Osteoblast (primary cell): Measurements from ENCODE around the gene GCN1. TPM values are rescaled to one million over a fixed set of nuclear protein-coding genes. Genes with fewer than 3 reads are reported as not detected.

ENCODE experiments used
- DNase-seq: peaks from one replicate; pipeline ENCODE4 v3.0.0; 2011; ENCODE audit warnings: low spot score, mixed read lengths; ENCODE audit not compliant: insufficient read length; ENCODE audit errors: missing footprints
- H2AFZ ChIP-seq: 2 replicates; pipeline ENCODE4 v1.6.0; 2011; ENCODE audit warnings: mild to moderate bottlenecking, low read length
- H3K27ac ChIP-seq: 2 replicates; pipeline ENCODE4 v1.5.1; 2011; ENCODE audit warnings: mild to moderate bottlenecking, low read depth, low read length, moderate library complexity
- H3K27me3 ChIP-seq: 2 replicates; pipeline ENCODE4 v1.6.0; 2012; ENCODE audit warnings: mild to moderate bottlenecking, control low read depth, inconsistent platforms, low read length, moderate library complexity; ENCODE audit not compliant: insufficient read depth
- H3K36me3 ChIP-seq: 2 replicates; pipeline ENCODE4 v1.5.1; 2011; ENCODE audit warnings: mild to moderate bottlenecking, low read length, control low read depth, moderate library complexity; ENCODE audit not compliant: insufficient read depth
- H3K4me1 ChIP-seq: 2 replicates; pipeline ENCODE4 v1.5.1; 2011; ENCODE audit warnings: mild to moderate bottlenecking, low read length, control low read depth, moderate library complexity; ENCODE audit not compliant: insufficient read depth
- H3K4me2 ChIP-seq: 2 replicates; pipeline ENCODE4 v1.6.0; 2011; ENCODE audit warnings: mild to moderate bottlenecking, low read length; ENCODE audit not compliant: insufficient read depth
- H3K4me3 ChIP-seq: fragments of 200-600 bp; sonication (generic); 3 replicates; pipeline ENCODE4 v1.5.1; 2012; ENCODE audit warnings: mild to moderate bottlenecking, low read length, inconsistent platforms; ENCODE audit not compliant: insufficient read depth
- H3K79me2 ChIP-seq: 2 replicates; pipeline ENCODE4 v1.6.0; 2012; ENCODE audit warnings: mild to moderate bottlenecking, low read length, control low read depth, inconsistent platforms; ENCODE audit not compliant: insufficient read depth
- H3K9me3 ChIP-seq: 2 replicates; pipeline ENCODE4 v1.5.1; 2011; ENCODE audit warnings: low read depth, low read length, control low read depth
- H4K20me1 ChIP-seq: 2 replicates; pipeline ENCODE4 v1.6.0; 2012; ENCODE audit warnings: mild to moderate bottlenecking, low read length, control low read depth; ENCODE audit not compliant: insufficient read depth
- total RNA-seq: library from RNA; depleted of rRNA; stranded (reverse); fragments of >200 nt; gene quantifications from 2 replicates; pipeline ENCODE4 v1.2.3, GENCODE V29; 2012
- TF ChIP-seq, protein P1 (sequence below): IDR thresholded peaks from 2 replicates; pipeline ENCODE4 v1.5.1; 2011; ENCODE audit warnings: mild to moderate bottlenecking, low read depth, low read length, moderate library complexity; ENCODE audit errors: extremely low read depth

The GCN1 gene
- total RNA-seq, 1 donor = 103 TPM

DNA sequence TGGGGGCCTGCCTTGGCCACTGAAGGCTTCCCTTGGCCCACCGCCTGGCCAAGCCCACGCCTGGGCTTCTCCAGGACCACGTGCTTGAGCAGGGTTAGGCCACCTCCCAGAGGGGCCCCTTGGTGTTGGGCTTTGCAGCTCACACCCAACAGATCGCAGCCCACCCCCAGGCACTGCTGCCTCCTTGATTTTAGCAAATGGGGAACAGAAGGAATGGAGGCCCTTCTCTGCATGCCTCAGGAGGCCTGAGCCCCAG lies 101.3 kb downstream of the GCN1 start:
- no peak overlapping the region for H3K4me2 ChIP-seq
- DNase-seq = peak; percentile 31
- H3K9me3 ChIP-seq = no peaks in the 10 kb centered on the region
- peaks cover 17% of the 10 kb centered on the region for H4K20me1 ChIP-seq
- no peaks in the 10 kb centered on the region for H3K4me1 ChIP-seq
- H2AFZ ChIP-seq = no peak overlapping the region
- no peak overlapping the region for H3K27ac ChIP-seq
- H3K79me2 ChIP-seq = peaks cover 5% of the 10 kb centered on the region
- H3K4me3 ChIP-seq = no peak overlapping the region
- H3K36me3 ChIP-seq = peaks cover 30% of the 10 kb centered on the region
- TF ChIP-seq, protein P1, sequence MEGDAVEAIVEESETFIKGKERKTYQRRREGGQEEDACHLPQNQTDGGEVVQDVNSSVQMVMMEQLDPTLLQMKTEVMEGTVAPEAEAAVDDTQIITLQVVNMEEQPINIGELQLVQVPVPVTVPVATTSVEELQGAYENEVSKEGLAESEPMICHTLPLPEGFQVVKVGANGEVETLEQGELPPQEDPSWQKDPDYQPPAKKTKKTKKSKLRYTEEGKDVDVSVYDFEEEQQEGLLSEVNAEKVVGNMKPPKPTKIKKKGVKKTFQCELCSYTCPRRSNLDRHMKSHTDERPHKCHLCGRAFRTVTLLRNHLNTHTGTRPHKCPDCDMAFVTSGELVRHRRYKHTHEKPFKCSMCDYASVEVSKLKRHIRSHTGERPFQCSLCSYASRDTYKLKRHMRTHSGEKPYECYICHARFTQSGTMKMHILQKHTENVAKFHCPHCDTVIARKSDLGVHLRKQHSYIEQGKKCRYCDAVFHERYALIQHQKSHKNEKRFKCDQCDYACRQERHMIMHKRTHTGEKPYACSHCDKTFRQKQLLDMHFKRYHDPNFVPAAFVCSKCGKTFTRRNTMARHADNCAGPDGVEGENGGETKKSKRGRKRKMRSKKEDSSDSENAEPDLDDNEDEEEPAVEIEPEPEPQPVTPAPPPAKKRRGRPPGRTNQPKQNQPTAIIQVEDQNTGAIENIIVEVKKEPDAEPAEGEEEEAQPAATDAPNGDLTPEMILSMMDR = no peak
- no peaks in the 10 kb centered on the region for H3K27me3 ChIP-seq

DNA sequence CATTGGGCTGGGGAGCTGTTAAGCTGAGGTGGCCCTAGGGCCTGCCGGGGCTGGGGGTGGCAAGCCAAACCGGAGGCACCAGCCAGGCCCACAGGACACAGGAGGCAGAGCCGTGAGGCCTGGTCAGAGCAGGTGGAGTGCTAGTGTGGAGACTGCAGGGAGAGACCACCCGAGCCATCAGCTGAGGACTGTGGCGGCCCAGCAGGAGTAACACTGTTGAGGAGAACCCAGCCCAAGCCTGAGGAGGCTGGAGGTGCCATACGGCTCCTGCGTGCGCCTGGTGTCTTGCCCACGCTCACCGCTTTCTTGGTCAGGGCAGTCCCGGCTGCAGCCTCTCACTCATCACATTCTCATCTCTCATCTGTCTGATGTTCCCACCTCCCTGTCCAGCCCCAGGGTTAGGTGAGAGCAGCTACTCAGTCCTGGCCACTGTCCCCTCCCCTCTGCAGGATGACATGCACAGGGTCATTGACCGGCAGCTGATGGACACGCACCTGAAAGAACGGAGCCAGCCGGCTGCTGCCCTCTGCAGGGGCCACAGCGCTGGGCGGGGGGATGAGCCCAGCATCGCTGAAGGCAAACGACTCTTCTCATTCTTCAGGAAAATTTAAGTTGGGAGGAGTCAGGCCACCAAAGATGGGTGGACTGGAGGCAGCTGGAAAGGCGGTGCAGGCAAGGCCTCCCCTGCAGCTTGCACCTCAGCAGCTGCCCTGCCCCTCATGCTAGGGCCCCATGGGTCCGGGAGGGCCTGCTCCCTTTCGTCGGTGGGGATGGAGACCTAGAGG lies 101.8 kb downstream of the GCN1 start:
- Histone ChIP-seq H3K27me3 (no peaks in the 10 kb centered on the region), H3K9me3 (no peaks in the 10 kb centered on the region), H3K4me2 (no peak overlapping the region), H2AFZ (no peak overlapping the region), H3K4me3 (no peak overlapping the region), H3K36me3 (peaks cover 27% of the 10 kb centered on the region), H4K20me1 (peaks cover 17% of the 10 kb centered on the region), H3K4me1 (peaks cover under 1% of the 10 kb centered on the region), H3K79me2 (peaks cover 3% of the 10 kb centered on the region), H3K27ac (no peak overlapping the region)
- DNase-seq = peak; percentile 89
- TF ChIP-seq, protein P1 = no peak

DNA sequence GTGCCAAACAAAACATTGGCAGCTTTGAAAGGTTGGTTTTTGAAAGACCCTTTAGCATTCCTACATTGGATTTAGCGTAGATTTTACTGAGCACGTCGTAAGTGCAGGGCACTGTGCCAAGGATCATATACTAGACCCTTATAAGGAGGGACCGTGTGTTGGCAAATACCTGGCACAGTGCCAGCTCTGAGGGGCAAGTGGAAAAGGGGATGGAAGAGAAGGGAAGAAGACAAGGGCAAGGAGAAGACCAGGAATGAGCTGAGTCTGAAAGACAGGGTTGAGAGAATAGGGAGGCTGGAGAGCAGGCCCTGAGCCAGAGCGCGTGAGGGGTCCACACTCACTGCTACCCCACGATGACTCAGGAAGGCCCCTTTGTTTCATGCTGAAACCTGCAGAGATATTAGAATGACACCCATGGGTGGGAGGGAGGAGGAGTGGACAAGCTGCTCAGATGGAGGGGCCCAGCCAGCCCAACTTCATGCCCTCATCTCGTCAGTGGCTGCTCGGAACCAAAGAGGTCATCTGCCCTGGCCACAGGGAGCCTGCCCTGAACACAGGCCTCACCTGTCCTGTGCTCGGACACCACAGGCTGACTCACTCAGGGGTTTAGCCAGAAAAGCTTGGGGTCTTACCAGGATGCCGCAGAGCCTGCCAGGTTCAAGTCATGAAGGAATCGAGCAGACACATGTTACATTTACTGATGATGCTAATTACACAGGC lies 103.0 kb downstream of the GCN1 start:
- TF ChIP-seq, protein P1 = no peak
- no peak overlapping the region for H3K4me2 ChIP-seq
- H3K4me1 ChIP-seq = peaks cover 8% of the 10 kb centered on the region
- DNase-seq = peak; percentile 79
- H3K27ac ChIP-seq = no peak overlapping the region
- peaks cover 14% of the 10 kb centered on the region for H4K20me1 ChIP-seq
- no peak overlapping the region for H2AFZ ChIP-seq
- H3K27me3 ChIP-seq = no peaks in the 10 kb centered on the region
- no peak overlapping the region for H3K4me3 ChIP-seq
- peaks cover 17% of the 10 kb centered on the region for H3K36me3 ChIP-seq
- peaks cover 2% of the 10 kb centered on the region for H3K79me2 ChIP-seq
- no peaks in the 10 kb centered on the region for H3K9me3 ChIP-seq

DNA sequence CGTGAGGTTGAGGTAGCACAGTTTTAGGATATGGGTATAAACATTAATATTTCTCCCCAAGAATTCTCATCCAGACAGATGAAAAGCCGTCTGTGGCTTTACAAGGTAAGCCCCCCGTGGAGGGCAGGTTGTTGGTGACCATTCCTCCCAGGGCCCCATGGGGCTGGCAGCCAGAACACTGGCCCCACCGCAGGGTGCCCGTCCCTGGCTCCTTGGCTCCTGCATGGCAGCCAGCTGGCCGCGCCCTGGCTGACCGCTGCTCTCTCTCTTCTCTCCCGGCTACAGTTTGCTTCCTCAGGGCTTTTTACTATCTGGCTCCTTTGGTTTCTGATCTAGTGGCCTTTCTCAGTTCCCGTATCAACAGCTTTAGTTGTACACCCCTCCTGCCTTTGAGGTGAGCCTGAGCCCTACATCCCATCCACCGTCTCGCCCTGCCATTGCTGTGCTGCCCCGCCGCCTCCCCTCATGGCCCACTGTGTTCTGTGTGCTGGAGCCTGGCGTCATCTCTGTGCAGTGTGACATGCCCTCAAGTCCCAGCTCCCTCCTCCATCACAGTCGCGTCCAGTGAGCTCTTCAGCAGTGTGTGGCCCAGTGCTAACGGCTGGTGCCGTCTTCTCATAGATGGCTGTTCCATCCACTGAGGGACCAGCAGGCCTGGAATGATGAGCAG lies 103.8 kb downstream of the GCN1 start:
- Histone ChIP-seq H3K79me2 (no peaks in the 10 kb centered on the region), H3K4me1 (peaks cover 10% of the 10 kb centered on the region), H3K4me3 (no peak overlapping the region), H3K27me3 (no peaks in the 10 kb centered on the region), H4K20me1 (peaks cover 9% of the 10 kb centered on the region), H3K9me3 (no peaks in the 10 kb centered on the region), H3K36me3 (peaks cover 9% of the 10 kb centered on the region), H3K4me2 (no peak overlapping the region), H2AFZ (no peak overlapping the region), H3K27ac (no peak overlapping the region)
- TF ChIP-seq, protein P1 = no peak
- DNase-seq = no peak
